Vagina (tissue), 2 donors: ENCODE results near the gene WBP11.

ENCODE experiments used
- CTCF ChIP-seq, 3 experiments: fragments of 450-650 bp in 2 of 3; fragments of 200-600 bp in 1 of 3; sonication (generic) in 1 of 3; IDR thresholded peaks; one replicate each; pipeline ENCODE4 v1.5.1; 2017 to 2019; ENCODE audit warnings: antibody characterized with exemption in 3 of 3, mild to moderate bottlenecking in 2 of 3, moderate library complexity in 2 of 3
- POLR2A ChIP-seq, 2 donors: fragments of 450-650 bp; IDR thresholded peaks; one replicate each; pipeline ENCODE4 v1.6.1; 2017; ENCODE audit warnings: antibody characterized with exemption in 2 of 2, mild to moderate bottlenecking in 2 of 2, moderate library complexity in 2 of 2
- POLR2AphosphoS5 ChIP-seq, 2 donors: sonication (generic); formaldehyde crosslinking; IDR thresholded peaks; one replicate each; pipeline ENCODE4 v1.9.0; 2017; ENCODE audit warnings: antibody characterized with exemption in 2 of 2, mild to moderate bottlenecking in 2 of 2, low read depth in 1 of 2; ENCODE audit not compliant: insufficient read depth in 1 of 2

- TF ChIP-seq POLR2AphosphoS5 (IDR thresholded peaks at IDR 0.05; ENCODE audit: insufficient read depth in 1 of 2, low read depth in 1 of 2) (no peak), CTCF (IDR thresholded peaks at IDR 0.05) (no peak), POLR2A (IDR thresholded peaks at IDR 0.05) (no peak)
Measured at GRCh38 chr12:14802247-14802646, 1.0 kb downstream of the WBP11 start.
